Activated CD4-positive, alpha-beta T cell treated with anti-CD3 and anti-CD28 coated beads, Interleukin-2, amount 50 U/mL, for 16 hours (primary cell): ENCODE results near the gene GNB5.
"Not testable (repeated sequence)": the region's sequence is repeated elsewhere in the genome, so short reads cannot be mapped to it uniquely, and the experiment has no call there.

ENCODE experiments used
- DNase-seq: peaks from one replicate; pipeline ENCODE4 v3.0.0-alpha.2; 2020

Gene GNB5

GRCh38 chr15:52109559-52110451, 81.4 kb downstream of the GNB5 start:
- DNase-seq = peak; percentile 25

- DNase-seq = no peak
These were observed 84.0 kb downstream of the GNB5 start for GRCh38 chr15:52107238-52107637.

- DNase-seq = no peak
These were observed 84.6 kb downstream of the GNB5 start for GRCh38 chr15:52106641-52107040.

GRCh38 chr15:52105846-52106245, 85.3 kb downstream of the GNB5 start:
- no peak for DNase-seq

- no peak for DNase-seq
These were observed 86.6 kb downstream of the GNB5 start for GRCh38 chr15:52104532-52105004.

- peak; percentile 48 for DNase-seq
These were observed 87.7 kb downstream of the GNB5 start for GRCh38 chr15:52103217-52104207.

- no peak for DNase-seq
These were observed 88.7 kb downstream of the GNB5 start for GRCh38 chr15:52102463-52102862.

GRCh38 chr15:52101542-52102323, 89.5 kb downstream of the GNB5 start:
- DNase-seq = no peak

GRCh38 chr15:52100807-52101442, 90.3 kb downstream of the GNB5 start:
- DNase-seq = peak; percentile 34

- no peak for DNase-seq
These were observed 91.4 kb downstream of the GNB5 start for GRCh38 chr15:52099651-52100272.

GRCh38 chr15:52098323-52098722, 92.9 kb downstream of the GNB5 start:
- no peak for DNase-seq

GRCh38 chr15:52097180-52097579, 94.0 kb downstream of the GNB5 start:
- no peak for DNase-seq

GRCh38 chr15:52096536-52096935, 94.7 kb downstream of the GNB5 start:
- DNase-seq = not testable (repeated sequence)

- no peak for DNase-seq
These were observed 95.5 kb downstream of the GNB5 start for GRCh38 chr15:52095597-52096262.

GRCh38 chr15:52094811-52095584, 96.2 kb downstream of the GNB5 start:
- no peak for DNase-seq

GRCh38 chr15:52093539-52094510, 97.4 kb downstream of the GNB5 start:
- no peak for DNase-seq

GRCh38 chr15:52093167-52093538, 98.0 kb downstream of the GNB5 start:
- no peak for DNase-seq

GRCh38 chr15:52090193-52090592, 101.0 kb downstream of the GNB5 start:
- no peak for DNase-seq
